ENCODE data around the gene SLC8A3.

DNA sequence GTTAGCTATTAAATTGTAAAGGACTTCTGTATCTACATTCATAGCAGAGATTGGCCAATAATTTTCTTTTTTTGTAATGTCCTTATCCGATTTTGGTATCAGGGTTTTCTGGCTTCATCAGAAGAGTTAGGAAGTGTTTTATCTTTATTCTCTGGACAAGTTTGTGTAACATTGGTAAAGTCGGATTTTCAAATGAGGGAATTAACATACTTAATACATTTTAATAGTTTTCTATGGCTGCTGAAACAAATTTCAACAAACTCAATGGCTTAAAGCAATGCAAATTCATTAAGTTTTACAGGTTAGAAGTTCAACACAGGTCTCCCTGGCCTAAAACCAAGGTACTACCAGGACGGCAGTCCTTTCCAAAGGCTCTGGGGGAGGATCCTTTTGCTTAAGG lies 13.2 kb upstream of the SLC8A3 start:
- TF ChIP-seq POLR2AphosphoS5 (IDR thresholded peaks at IDR 0.05; ENCODE audit: borderline replicate concordance, low read depth, low read length) (no peak), EZH2 (IDR thresholded peaks at IDR 0.05) (no peak)
